A673 (cell line): ENCODE measurements around the gene RHBDD3.

Experiments
- CTCF ChIP-seq: fragments of 300-800, 200-600 bp; sonication (generic); conservative IDR thresholded peaks from 2 replicates; pipeline ENCODE4 v1.5.1; 2017; ENCODE audit warnings: low read depth, mild to moderate bottlenecking, antibody characterized with exemption, low read length, moderate library complexity, mixed read lengths
- EZH2 ChIP-seq: fragments of 200-600 bp; sonication (generic); IDR thresholded peaks from 2 replicates; pipeline ENCODE4 v1.6.1; 2017; ENCODE audit warnings: borderline replicate concordance, low read depth, mild to moderate bottlenecking, mixed read lengths, antibody characterized with exemption, low read length; ENCODE audit not compliant: poor library complexity, severe bottlenecking

GRCh38 chr22:29311464-29312217, 43.9 kb upstream of the RHBDD3 start:
- TF ChIP-seq CTCF (no peak), EZH2 (no peak)
